Activated CD4-positive, CD25-positive, alpha-beta regulatory T cell treated with anti-CD3 and anti-CD28 coated beads, Interleukin-2, amount 50 U/mL, for 72 hours (primary cell): ENCODE results near the gene YRDC.

Source experiments
- DNase-seq: peaks from one replicate; pipeline ENCODE4 v3.0.0; 2021

YRDC gene

GRCh38 chr1:37764888-37765441 is 43.0 kb downstream of the YRDC start, which contains the start of gene EPHA10:
TSS of gene EPHA10 (minus strand) at chr1:37765120. CDS start at chr1:37765066, 54 bp downstream.
- DNase-seq: no peak

- no peak for DNase-seq
Observed at GRCh38 chr1:37764414-37764825, 43.6 kb downstream of the YRDC start.

- DNase-seq: no peak
Observed at GRCh38 chr1:37763791-37764413, 44.1 kb downstream of the YRDC start.

- no peak for DNase-seq
Observed at GRCh38 chr1:37762516-37762915, 45.5 kb downstream of the YRDC start.

GRCh38 chr1:37761416-37762095 is 46.5 kb downstream of the YRDC start:
- no peak for DNase-seq

GRCh38 chr1:37759451-37759850 is 48.6 kb downstream of the YRDC start:
- no peak for DNase-seq

- no peak for DNase-seq
Observed at GRCh38 chr1:37755951-37756560, 52.0 kb downstream of the YRDC start.

GRCh38 chr1:37755290-37755689 is 52.7 kb downstream of the YRDC start:
- no peak for DNase-seq

GRCh38 chr1:37753473-37754321 is 54.3 kb downstream of the YRDC start:
- DNase-seq: no peak
